ENCODE measurements around the gene CLEC20A. TPM values are rescaled to one million over a fixed set of nuclear protein-coding genes. Genes with fewer than 3 reads are reported as not detected.

CLEC20A gene
- total and polyA plus RNA-seq, 9 donors: not detected

- H3K36me3 ChIP-seq: no peaks in the 10 kb centered on the region
- WGBS, 3 donors: 47 to 59% (median 55%) methylated on average over 16 to 20 of the region's 20 CpGs
- H3K27me3 ChIP-seq: no peaks in the 10 kb centered on the region
- no peak overlapping the region for H3K4me3 ChIP-seq
- no peaks in the 10 kb centered on the region for H3K9me3 ChIP-seq
- no peaks in the 10 kb centered on the region for H3K4me1 ChIP-seq (ENCODE audit: insufficient read depth)
- DNase-seq: no peak
- no peak overlapping the region for H3K27ac ChIP-seq
- TF ChIP-seq CTCF (IDR thresholded peaks at IDR 0.05) (no peak), POLR2A (IDR thresholded peaks at IDR 0.05) (no peak), EP300 (IDR thresholded peaks at IDR 0.05) (no peak)
- intact Hi-C loops (cut with DNase I): no loop called here
These were observed 9.6 kb downstream of the CLEC20A start for GRCh38 chr1:178487070-178487615.

- Histone ChIP-seq H3K27me3 (no peaks in the 10 kb centered on the region), H3K27ac (no peak overlapping the region), H3K4me3 (no peak overlapping the region), H3K4me1 (ENCODE audit: insufficient read depth) (no peaks in the 10 kb centered on the region), H3K36me3 (no peaks in the 10 kb centered on the region), H3K9me3 (no peaks in the 10 kb centered on the region)
- 39 to 43% (median 40%) methylated on average over 46 to 54 of the region's 54 CpGs for WGBS, 3 donors
- TF ChIP-seq EP300 (IDR thresholded peaks at IDR 0.05) (no peak), POLR2A (IDR thresholded peaks at IDR 0.05) (no peak), CTCF (IDR thresholded peaks at IDR 0.05) (no peak)
- intact Hi-C loops (cut with DNase I): no loop called here
- DNase-seq: no peak
These were observed 10.4 kb downstream of the CLEC20A start for GRCh38 chr1:178486100-178487069.

- H3K27me3 ChIP-seq: no peaks in the 10 kb centered on the region
- no peaks in the 10 kb centered on the region for H3K9me3 ChIP-seq
- H3K27ac ChIP-seq: no peak overlapping the region
- no peaks in the 10 kb centered on the region for H3K36me3 ChIP-seq
- H3K4me3 ChIP-seq: no peak overlapping the region
- TF ChIP-seq POLR2A (IDR thresholded peaks at IDR 0.05) (no peak), CTCF (IDR thresholded peaks at IDR 0.05) (no peak), EP300 (IDR thresholded peaks at IDR 0.05) (no peak)
- 24 to 34% (median 24%) methylated on average over 3 of the region's 3 CpGs for WGBS, 3 donors
- H3K4me1 ChIP-seq (ENCODE audit: insufficient read depth): no peaks in the 10 kb centered on the region
- intact Hi-C loops (cut with DNase I): no loop called here
- DNase-seq: no peak
These were observed 11.2 kb downstream of the CLEC20A start for GRCh38 chr1:178485541-178485981.

- Histone ChIP-seq H3K36me3 (no peaks in the 10 kb centered on the region), H3K4me3 (no peak overlapping the region), H3K4me1 (ENCODE audit: insufficient read depth) (no peaks in the 10 kb centered on the region), H3K27ac (no peak overlapping the region), H3K27me3 (no peaks in the 10 kb centered on the region), H3K9me3 (no peaks in the 10 kb centered on the region)
- intact Hi-C loops (cut with DNase I): no loop called here
- TF ChIP-seq POLR2A (IDR thresholded peaks at IDR 0.05): no peak
- TF ChIP-seq CTCF (IDR thresholded peaks at IDR 0.05): no peak
- no peak for TF ChIP-seq EP300 (IDR thresholded peaks at IDR 0.05)
- DNase-seq: no peak
- 68 to 69% (median 69%) methylated on average over 3 of the region's 3 CpGs for WGBS, 3 donors
These were observed 12.0 kb downstream of the CLEC20A start for GRCh38 chr1:178484698-178485225.

Data from ovary (tissue), 9 donors.